Stimulated activated CD4-positive, alpha-beta T cell treated with anti-CD3 and anti-CD28 coated beads, Interleukin-4, amount 100 ng/mL, for 4 hours (primary cell): ENCODE results near the gene LXN.
"Not testable (repeated sequence)": the region's sequence is repeated elsewhere in the genome, so short reads cannot be mapped to it uniquely, and the experiment has no call there.

Experiments
- DNase-seq, 2 experiments: peaks; one replicate each; pipeline ENCODE4 v3.0.0-alpha.2; 2020

The LXN gene, protein sequence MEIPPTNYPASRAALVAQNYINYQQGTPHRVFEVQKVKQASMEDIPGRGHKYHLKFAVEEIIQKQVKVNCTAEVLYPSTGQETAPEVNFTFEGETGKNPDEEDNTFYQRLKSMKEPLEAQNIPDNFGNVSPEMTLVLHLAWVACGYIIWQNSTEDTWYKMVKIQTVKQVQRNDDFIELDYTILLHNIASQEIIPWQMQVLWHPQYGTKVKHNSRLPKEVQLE

DNA sequence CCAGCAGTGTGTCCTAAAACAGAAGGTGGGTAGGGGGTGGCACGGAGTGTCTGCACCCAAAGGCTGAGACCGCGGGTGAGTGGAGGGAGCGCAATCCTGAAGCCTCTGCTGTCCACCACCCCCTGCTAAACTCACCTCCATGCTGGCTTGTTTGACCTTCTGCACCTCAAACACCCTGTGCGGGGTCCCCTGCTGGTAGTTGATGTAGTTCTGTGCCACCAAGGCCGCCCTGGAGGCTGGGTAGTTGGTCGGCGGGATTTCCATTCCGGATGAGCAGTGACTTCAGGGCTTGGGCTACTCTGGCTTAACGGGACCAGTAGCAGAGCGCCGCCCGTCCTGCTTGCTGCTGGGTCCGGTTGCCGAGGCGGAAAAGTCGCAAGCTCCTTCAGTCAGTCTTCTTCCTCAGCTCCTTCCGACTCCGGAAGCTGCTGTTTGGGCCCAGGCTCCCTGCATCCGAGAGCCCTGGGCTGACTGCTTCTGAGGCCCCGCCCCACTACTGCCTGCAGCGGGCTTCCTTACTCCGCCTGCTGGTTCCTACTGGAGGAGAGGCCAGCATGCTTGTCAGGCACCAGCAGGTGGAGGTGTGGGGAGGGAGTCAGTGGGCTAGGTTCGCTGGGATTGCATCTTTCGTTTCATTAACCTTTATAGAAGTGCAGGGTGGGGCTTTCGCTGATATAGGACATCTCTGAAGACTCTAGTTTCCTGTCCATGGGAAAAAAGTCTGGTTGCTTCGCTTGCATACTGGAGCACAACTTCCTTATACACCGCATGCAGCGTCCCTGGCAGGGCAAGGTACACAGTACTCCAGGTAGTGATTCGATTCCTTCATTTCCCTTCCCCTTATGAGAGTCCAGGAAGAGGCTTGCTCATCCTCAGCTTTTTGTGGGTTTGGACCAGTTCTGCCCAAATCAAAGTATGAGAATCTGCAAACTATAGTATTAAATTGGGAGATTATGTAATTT lies at the start of gene LXN:
Gene LXN (minus strand): TSS at position 434 of the 962 bp plus-strand sequence. CDS start 170 bp downstream, at position 264.
- peak; percentile 66 to 71 for DNase-seq

DNA sequence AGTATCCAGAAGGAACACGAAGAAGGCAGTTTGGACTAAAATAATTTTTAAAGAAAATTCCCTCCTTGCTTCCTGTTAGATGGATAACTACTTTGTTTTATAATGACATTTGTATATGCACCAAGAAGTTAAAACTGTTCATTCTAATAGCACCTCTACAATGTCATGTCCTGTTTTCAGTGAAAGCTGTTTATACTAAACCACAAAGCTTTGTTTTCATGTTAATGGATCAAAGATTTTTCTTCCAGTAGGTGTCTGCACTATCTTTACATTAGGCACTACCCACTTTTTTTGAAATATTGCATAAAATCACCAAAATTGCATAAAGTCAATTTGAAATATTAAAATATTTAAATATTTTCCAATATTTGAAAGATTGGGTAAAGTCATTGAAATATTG lies 49.7 kb upstream of the LXN start:
- no peak for DNase-seq

DNA sequence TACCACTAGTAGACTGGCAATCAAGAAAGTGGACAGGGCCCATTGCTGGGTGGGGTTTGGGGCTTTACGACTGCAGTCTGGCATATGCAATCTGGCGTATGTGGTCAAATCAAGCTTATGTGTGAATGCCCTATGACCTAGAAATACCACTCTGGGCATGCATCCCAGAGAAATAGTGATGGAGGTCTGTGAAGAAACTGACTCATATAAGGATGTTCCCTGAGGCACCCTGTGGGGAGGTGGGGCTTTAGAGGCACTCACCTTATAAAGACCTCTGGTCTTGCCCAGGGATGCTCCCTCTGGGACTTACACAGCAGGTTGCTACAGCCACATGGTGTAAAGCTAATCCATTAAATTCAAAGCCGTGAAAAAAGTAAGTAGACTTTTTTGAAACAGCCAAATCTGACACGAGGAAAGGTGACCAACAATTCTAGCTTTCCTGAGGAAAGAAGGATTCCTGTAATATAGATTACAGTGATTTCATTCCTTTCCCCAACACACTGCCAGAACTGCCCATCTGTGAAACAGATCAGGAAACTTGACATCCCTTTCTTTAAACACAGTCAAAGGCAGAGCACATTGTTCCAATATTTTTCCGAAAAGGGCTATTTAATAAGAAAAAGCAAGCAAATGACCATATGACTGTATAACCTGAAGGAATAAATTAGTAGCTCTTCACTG lies 46.2 kb upstream of the LXN start:
- no peak for DNase-seq

DNA sequence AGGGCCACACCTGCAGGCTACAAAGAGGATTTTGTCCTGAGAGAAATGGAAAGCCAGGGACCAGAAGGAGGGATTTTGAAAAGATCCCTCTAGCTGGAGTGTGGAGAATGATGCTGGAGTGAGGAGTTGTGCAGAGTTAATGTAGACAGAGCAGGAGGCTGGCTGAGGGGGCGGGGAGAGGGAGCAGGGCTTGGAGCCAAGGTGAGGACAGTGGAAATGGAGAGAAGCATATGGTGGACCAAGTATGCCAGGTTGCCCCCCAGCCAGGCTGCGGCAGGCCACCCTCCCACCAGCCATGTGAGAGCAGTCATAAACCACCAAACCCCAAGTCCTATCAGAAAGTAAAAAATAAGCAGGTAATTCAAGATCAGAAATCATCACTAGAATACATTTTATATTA lies 45.1 kb upstream of the LXN start:
- no peak for DNase-seq

DNA sequence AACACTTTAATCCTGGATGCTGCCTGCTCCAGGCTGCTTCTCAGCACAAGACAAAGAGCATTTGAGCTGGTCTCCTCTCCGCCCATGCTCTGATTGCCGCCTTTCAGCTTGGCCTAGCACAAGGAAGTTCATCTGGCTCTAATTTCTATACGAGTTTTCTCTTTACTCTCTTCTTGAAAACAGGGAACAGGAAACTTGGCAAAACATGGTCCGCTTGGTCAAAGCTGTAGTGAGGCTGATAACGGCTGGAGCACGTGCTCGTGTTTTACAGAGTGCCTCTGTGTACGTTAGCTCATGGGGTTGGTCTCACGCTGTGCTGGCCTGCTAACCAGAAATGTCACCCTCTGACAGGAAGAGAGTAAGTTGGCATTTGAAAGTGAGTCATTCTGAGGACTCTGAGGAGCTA lies 40.6 kb upstream of the LXN start:
- DNase-seq, result no peak

DNA sequence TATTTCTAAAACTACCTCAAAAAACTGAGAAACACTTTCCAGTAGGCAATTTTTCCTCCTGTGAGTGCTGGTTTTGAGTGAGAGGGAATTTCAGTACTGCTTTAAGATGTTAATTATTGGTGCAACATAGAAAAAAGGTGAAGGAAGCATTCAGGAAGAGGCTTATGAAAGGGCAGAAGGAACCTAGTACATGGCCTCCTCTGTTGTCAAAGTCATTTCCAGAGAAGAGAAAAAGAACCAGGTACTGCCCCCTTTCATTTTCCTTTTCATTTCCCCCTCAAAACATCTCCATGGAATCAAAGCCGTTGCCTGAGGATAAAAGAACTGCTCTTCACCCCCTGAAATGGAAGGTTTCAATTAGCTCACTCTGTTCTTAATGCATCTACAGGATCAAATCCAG lies 40.0 kb upstream of the LXN start:
- DNase-seq, result no peak

DNA sequence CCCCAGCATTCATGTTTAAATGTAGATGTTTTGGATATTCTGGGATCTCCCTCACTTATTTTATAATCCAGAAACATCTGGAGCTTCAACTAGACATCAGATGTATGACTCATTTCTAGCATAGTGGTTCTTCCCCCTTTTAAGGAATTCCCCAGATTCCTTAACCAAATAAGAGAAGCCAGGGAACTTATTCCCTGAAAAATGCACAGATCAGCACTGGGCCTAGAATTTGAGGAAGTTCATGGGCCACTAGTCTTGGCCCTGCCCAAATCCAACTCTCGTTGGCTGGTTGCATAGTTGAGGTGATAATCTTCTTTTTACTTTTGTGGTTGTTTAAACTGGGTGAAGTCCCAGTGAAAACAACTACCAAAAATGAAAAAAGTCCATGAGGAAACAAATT lies 39.4 kb upstream of the LXN start:
- no peak for DNase-seq

DNA sequence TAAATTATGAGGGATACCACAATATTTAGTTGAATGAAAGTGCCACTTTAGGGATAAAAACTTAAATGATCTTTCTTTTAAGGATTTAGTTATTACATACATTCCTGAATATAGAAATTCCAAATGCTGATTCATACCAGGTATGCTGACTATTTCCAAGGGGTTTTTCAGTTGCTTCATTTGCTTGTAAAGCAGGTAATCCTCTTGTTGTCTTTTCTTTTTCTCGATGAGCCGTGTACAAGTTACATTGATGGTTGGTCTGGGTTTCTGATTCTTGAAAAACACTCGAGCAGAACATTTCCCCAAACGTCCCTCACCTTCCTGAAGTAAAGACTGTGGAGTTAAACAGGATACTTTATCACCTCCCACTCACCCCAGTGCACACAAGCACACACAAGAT lies 38.2 kb upstream of the LXN start:
- DNase-seq, result no peak

DNA sequence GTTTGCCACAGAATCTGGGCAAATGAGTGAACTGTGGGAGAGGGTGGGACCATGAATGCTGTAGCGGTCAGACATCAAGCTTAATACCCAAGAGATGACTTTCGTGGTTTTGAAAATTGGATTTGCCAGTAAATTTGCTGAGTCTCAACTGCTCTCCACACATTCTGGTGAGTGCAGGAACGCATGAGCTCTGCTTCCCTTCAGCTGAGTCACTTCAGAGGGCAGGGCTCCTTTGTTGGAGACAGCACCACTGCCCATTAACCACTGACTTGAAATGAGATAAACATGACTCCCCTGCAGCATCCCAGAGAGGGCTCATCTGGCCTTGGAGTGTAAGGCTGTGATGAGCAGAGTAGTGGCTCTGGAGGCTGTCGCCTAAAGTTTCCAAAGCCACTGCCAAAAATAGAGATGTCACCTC lies 37.2 kb upstream of the LXN start:
- no peak for DNase-seq

DNA sequence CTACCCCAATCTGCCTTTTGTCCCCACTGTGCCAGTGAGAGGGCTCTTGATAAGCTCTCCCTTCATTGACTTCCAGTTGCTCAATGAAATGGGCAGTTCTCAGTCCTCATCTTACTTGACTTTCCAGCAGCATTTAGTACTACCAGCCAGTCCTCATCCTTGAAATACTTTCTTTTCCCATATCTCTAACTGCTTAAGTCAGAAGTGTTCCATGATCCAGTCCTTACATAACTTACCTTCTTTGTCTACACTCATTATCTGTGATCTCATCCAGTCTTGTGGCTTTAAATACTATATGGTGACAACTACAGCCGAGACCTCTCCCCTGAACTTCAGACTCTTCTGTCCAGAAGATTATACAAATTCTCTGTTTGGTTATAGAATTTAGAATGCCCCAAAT lies 31.1 kb upstream of the LXN start:
- DNase-seq, result no peak

DNA sequence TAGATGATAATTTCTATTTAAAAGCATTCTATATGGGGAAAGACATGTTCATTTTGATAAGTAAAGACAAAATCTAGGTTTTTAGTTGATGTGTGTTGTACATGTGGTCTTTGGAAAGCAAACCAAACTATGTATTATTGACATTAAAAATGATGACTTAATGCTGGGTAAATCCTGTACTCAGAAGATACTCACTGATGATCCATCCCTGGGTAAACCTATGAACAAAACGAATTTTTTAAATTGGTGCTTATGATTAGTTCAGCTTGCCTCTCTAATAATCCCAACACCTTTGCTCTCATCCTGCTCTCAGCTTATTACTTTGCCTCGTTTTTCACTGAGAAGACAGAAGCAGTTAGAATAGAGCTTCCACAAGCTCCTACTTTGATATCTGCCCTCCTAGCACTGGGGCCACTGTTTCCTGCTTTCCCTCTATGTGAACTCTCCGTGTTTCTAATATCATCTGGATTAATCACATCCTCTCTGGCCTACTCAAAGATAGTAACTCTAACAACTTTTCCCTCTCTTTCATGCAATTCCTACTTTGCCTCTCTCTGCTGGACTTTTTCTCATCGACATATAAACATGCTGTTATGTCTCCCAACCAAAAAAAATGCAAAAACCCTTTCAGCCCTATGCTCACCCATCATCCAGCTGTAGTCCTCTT lies 30.5 kb upstream of the LXN start:
- DNase-seq, result no peak

DNA sequence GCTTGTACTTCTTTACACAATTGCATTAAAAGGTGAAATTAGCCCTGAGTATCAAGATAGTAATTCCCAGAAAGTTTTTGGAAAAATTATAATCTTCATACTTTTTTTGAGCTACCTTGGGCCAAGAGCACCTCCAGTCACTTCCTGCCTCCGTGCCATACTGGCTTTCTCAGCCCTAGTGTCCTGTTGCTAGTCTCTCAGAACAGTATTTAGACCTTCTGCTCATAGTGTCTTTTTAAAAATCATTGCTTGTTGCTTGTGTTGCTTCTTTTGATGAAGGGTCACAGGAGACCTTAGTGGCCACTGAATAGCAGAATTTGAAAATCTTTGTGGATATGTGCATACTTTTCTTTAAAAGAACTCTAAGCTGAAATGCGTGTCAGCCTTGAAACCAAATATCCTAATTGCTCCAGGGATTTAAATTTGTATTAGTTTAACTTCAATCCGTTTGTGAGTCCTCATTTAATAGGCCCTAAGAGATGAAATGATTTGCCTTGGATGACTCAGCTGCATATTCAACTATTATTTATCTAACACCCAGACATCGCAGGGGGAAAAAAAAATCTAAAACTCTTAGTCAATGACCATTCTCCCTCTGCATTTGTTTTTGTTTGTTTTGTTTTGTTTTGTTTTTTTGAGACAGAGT lies 29.1 kb upstream of the LXN start:
- no peak for DNase-seq

DNA sequence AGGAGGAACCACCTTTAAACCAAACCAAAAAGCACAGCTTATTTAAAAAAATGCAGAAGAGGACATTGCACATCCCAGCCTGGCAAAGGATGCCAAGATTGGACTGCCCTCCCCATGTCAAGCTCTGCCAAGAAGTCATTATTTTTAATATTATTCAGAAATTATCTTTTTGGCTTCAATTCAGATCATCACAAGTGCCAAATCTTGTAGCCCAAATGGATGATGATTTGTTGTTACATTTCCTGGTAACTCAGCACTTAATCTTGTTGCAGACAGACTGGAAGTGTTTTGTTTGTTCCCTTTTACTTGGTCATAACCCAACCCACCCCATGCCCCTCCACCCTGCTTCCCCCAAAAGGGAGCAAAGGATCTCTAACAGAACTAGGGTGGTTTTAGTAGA lies 28.1 kb upstream of the LXN start:
- no peak for DNase-seq

DNA sequence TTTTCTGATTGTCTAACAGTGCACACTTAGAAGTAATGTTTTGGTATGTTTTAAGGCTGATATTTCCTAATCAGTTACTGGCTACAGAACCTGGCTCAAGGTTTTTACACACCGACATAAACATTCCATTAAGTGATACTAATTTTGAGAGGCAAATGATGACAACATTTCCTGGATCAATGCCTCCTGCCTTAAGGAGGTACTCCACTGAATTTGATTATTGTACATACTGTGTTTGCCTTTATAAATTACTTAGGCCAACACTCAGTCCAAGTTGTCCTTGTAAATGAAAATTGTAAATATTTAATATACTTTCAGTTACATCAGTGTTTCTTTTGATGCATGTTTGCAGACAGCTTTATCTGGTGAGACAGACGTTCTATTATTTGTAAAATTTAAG lies 24.2 kb upstream of the LXN start:
- no peak for DNase-seq

DNA sequence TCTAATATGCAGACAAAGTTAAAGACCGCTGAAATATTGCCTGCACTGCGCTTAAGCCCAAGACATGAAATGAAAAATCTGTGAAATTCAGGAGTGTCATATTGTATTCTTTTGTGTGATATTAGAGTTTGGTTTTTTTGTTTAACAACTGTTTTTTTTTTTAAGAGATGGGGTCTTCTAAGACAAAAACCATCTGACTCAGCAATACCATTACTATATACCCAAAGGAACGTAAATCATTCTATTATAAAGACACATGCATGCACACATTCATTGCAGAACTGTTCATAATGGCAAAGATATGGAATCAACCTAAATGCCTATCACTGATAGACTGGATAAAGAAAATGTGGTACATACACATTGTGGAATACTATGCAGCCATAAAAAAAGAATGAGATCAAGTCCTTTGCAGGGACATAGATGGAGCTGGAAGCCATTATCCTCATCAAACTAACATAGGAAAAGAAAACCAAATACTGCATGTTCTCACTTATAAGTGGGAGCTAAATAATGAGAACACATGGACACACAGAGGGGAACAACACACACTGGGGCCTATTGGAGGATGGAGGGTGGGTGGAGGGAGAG lies 21.5 kb upstream of the LXN start:
- DNase-seq, result not testable (repeated sequence)

DNA sequence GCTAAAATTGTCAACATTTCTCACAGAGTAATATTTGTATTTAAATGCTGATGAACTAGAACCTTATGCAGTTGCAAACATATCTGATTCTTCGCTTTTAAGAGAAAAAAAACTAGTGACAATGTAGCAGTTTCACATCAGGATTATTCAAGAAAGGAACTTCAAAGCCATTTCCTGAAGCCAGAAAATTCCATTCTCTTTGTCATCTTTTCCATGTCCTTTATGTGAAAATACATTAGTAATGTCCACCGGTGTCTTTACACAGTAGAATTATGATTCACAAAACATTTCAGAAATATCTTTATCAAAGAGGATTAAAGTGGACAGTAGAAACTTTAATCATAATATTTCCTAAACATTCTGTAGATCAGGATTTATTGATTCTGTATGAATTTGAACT lies 12.7 kb upstream of the LXN start:
- DNase-seq, result no peak

DNA sequence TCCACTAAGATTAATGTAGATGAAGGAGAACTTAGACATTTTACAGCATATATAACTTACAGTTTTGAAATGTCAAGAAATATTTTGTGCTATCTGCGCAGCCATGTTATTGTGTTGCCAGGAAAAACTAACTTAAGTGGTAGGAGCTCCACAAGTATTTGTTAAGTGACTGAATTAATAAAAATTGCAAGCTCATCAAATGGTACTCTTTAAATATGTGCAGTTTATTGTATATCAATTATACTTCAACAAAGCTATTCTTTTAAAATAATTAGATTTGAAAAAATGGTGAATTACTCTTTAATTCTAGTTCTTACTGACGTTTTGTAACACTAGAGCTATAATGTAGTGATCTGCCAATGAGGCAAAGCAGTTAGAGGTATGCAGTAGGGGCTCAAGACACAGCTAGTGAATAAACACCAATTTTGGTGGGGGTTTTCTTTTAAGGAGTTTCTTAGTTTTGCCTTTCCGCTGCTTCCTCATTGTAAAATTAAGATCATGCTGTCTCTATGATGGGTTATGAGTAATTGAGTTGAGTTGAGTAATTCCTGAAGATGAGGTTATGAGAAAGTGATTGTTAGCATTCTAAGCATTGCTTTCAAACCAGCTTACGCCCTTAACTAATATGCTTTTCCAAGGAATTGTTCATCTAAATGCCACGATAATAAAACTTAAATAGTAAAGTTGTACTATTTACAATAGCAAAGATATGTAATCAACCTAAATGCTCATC lies 10.9 kb upstream of the LXN start:
- no peak for DNase-seq

DNA sequence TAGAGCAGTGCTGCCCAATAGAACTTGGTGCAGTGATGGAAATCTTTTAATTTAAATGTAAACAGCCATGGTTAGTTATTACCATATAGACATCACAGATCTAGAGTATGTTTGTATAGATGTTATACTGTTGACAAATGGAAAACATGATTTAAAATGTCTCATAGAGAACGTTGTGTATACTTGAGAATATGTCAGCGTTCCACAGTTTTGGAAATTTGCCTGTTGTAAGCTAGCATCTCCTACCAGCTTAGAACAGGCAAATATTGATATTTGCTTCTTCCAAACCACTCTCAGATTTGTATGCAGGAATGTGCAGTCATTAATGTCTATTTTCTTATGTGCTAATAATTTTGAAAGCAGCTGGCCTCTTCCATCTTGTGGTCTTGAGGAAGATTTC lies 8.4 kb upstream of the LXN start:
- no peak for DNase-seq

DNA sequence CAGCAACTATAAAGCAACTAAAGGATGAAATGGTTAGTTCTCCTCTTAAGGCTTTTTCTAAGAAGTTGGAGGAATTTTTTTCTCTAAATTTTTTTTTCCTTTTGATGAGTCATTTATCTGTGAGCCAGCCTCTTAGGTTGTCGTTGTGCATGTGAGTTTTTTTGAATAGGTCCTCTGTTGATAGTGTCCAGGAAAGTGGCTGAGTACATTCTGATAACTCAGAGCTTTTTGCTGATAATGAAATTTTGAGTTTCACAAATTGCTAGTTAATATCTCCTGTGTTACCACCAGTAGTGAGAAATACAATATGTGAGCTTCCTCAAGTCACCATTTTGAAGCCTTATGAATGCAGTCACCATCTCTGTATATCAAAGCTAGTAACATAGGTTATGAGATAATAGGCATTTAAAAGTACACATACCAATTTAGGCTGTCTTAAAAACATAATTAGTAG lies 7.1 kb upstream of the LXN start:
- no peak for DNase-seq

DNA sequence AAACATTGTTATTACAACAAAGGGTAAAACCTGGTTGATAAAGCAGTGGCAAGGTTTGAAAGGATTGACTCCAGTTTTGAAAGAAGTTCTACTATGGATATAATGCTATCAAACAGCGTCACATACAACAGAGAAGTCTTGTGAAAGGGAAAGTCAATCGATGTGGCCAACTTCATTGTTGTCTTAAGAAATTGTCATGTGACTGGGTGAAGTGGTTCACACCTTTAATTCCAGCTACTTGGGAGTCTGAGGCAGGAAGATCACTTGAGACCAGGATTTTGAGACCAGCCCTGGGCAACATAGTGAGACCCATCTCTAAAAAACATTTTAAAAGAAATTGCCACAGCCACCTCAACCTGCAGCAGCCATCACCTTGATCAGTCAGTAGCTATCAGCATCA lies 6.2 kb upstream of the LXN start:
- DNase-seq, result no peak

DNA sequence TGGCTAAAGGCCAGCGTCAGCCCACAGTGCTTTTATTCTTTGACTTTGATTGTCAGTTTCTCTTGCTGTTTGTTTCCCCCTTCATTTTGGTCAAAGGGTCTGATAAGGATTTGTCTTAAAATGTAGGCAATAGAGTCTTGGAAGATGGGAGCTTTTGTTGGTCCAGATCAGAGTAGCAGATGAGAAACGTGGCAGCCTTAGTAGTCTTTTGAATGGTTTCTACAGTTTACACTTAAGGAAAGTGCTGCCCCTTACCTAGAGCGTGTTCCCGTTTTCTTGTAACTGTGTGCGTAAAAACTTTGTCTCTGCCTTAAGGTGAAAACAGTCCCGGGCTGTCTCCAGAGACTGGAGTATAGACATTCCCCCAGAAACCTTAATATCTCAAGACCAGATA lies 630 bp downstream of the LXN start:
- no peak for DNase-seq

DNA sequence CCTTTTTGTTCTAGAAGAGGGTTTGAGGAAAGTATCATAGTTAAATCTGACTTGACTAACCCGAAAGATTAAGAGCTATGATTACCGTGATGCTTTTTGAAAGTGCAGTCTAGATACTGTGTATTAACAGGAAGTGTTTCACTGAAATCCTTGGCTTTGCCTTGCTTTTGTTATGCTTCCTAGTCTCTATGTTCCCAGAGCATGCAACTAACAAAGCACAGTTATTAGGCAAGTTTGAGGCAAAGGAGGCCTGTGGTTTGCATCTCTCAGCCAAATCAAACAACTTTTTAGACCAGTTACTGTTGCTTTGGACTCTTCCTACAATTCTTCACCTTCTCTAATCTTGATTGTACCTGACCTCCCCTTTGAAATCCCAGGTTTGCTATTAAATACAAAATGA lies 3.9 kb downstream of the LXN start:
- no peak for DNase-seq
